NCI-H524 (cell line): ENCODE results near the gene CHRD.

Experiments used
- DNase-seq, 2 experiments: peaks; one replicate each; lab custom pipeline; 2025; lab: John Stamatoyannopoulos, UW

The CHRD gene

DNA sequence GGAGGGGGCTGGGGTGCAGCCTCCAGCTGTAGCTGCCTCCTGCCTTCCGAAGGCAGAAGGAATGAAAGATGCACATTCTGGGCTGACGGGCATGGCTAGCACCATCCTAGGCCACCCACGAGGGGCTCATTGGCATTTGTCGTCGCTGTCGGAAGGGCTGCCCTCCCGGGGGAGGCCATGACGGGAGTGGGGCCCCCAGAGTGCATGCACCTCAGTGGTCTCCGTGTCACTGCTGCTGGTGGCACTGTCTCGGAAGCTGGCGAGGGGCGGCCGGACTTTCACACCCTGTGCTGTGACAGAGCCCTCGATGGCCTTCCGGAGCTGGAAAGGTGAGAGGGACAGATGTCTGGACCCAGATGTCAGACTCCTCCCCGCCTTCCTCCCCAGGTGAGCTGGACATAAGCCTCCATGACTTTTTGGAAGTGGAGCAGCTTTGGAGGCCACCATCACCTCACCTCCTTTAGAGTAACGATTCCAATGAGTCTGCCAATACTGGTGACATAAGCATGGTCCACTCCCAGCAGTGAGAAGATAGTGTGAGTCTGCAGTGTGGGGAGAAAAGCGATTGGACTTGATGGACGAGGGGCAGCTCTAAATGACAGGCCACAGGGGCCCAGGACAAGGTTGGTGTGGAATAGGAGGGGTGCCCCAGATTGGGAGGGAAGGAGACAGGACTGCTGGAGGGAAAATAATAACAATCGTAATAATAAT is 33.2 kb upstream of the CHRD start:
- DNase-seq, result no peak

DNA sequence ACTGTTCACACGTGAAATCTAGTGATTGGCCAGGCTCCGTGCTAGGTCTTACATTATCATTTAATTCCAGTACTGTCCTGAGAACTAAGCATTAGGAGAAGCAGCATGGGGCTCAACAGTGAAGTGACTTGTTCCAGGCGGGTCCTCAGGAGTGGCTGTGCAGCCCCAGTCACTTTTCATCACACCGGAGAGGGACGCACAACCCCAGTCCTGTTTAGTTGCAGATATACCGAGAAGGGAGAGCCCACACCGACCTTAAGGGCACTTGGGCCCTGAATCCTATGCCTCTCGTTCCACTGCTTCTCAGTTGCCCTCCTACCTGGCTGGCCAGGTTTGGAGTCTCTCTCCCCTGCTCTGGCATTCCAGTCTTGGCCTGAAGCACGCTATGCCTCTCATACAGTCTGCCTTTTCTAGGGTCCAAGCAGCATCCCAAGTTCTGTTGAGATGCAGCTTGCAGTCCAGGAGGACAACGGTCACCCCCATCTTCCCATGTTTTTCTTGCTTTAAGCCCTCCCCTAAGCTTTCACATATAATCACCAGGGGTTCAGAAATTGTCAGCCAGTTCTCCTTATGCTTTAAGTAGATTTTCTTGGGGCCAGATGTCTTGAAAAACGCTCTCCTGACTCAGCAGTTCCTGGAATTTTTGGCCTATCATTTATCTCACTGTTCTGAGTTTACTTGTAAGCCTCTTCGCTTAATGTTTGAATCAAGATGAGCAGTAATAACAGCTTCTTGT is 32.4 kb upstream of the CHRD start:
- DNase-seq, result peak in 1 of 2 experiments; percentile 39

DNA sequence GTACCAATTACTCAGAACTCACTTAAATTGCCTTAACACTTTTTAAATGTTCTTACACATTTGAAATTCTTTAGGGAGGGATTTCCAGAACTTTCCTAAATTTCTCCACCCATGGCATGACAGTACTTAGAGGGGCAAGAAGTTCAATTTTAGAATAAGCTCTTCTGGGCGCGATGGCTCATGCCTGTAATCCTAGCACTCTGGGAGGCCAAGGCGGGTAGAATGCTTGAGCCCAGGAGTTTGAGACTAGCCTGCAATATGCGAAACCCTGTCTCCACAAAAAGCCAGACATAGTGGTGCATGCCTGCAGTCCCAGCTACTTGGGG is 31.8 kb upstream of the CHRD start:
- no peak for DNase-seq

DNA sequence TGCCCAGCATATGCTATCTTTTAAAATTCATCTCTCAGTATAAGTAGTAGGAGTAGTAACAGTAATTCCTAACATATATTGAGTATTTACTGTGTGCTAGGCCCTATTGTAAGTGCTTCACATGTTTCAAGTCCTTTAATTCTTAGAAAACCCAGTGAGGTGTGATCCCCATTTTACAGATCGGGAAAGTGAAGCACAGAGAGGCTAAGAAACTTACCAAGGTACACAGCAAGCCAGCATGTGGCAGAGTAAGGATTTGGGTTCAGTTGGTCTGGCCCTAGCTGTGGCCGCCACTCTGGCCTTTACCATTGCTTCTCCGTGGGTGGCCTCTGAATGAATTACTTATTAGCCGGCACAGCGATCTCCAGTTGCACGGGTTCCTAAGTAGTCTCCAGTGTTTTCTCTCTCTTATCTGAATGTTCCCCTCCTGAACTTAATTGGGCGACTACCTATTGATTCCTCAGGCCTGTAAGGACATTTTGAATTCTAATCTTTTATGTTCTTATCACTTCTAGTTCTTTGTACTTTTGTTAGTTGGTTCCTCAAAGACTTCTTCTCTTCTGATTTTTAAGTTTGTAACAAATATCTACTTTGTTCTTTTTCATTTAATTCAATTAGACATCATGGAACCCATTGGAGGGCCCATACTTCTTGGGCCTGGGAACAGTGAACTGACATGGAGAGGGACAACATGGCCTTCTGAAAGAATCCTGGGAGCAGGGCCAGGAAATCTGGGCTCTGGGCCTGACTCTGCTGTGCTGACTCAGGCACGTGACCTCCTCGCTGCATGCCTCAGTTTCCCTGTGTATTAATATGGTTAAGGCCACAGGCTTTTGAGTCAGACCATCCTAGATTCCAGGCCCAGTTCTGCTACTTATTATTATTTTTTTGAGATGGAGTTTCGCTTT is 30.0 kb upstream of the CHRD start:
- DNase-seq, result no peak

DNA sequence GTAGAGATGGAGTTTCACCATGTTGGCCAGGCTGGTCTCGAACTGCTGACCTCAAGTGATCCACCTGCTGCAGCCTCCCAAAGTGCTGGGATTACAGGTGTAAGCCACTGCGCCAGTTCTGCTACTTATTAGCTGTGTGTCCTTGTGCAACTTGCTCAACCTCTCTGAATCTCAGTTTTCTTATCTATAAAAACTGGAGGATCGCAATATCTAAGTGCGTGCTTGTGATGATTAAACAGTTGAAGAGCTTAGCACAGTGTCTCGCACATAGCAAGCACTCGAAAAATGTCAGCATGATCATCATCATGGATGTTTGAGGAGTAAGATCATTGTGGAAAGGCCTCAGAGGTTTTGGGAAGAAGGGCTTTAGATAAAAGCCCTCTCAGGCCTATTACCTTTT is 29.2 kb upstream of the CHRD start:
- DNase-seq, result no peak

DNA sequence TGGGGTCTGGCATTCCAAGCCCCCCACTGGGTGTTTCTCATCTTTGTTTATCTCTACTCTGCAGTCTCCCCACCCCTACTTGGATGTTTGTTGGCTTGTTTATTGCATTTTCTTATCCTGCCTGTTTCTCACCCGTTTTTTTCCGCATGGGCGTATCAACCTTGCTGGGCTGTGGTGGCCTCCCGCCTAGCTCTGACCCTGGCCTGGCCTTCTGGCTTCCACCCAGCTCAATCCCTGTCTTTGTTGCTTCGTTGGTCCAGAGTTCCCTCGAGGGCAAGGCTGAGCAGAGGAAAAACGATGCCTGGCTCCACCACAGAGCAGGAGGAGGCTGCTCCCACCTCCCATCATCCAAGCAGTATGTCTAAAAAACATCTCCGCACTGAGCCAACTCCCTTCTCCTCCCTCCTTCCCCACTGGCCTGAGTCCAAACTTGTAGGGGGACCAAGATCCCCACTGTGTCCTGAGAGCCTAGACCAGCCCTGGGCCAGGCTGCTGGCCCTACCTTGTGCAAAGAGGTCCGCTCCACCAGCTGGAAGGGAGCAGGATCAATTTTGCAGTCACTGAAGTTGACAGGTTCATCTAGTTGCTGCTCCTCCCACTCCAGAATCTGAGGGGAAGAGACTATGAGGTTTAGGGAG is 28.2 kb upstream of the CHRD start:
- no peak for DNase-seq

DNA sequence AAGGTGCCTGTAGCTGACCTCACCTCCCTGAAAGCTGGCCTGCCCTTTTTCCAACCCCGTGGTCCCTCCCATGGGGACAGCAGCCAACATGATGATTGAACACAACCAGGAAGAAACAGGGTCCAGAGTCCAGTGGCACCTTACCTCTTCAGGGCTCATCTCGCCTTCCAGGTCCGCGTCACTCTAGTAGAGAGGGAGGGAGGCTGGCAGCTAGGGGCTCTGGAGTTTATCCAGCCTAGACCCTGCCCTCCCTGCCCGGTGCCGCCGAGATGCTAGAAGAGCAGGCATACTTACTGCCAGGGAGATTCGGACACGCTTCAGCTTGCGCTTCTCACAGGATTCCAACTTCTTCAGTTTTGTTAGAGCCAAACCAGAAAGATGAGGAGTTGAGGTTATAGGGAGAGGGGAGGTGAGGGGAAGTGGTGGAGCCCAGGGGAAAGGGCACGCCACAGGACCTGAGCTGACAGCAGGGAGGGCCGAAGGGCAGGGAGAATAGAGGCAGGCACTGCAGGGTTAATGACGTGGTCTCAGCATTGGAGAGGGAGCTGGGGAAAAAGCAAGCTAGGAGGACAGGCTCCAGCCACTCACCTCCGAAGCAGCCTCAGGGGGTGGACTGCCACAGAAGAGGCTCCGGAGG is 27.6 kb upstream of the CHRD start:
- DNase-seq, result no peak

DNA sequence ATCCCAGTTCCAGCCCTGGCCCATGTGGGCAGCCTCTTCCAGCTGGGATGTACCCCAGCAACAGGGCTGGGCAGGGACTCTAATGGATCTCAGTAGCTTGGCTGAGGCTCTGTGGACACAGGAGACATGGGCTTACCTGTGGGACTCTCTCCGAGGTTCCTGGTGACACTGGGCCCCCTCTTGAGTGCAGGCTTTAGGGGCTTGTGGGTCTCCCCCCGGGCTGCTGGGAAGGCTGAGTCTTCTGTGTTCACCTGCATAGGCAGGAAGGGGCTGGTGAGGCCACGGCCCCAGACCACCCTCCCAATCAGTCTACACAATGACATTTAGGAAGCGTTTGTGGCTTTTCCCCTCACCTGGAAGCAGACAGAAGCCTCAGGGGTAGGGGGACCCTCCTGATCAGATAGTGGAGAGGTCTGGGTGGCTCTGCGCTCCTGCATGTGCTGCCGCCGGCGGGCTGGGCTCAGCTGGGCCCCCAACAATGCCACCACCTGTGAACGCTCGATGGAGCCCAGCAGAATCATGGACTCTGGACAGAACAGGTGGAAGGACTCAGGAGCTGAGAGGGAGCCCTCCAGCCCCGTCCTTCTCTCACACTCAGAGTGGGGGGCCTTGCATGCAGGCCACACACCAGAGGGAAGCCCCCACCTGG is 26.8 kb upstream of the CHRD start:
- no peak for DNase-seq

DNA sequence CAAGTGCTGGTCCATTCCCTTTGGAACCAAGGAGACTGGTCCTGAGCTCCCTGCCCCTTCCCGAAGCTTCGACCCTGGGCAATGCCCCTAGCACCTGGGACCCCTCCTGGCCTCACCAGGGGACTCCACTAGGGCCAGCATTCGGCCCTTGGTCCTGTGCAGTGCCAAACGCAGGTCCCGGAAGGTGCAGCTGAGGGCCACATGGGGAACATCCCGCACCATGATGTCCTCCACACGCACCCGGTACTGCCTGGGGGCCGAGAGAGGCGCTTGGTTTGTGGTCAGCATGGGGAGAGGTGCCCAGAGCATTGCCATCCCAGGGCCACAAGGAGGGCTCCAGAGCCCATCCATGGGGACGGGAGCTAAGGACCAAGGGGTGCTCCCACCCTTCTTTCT is 26.3 kb upstream of the CHRD start:
- no peak for DNase-seq

DNA sequence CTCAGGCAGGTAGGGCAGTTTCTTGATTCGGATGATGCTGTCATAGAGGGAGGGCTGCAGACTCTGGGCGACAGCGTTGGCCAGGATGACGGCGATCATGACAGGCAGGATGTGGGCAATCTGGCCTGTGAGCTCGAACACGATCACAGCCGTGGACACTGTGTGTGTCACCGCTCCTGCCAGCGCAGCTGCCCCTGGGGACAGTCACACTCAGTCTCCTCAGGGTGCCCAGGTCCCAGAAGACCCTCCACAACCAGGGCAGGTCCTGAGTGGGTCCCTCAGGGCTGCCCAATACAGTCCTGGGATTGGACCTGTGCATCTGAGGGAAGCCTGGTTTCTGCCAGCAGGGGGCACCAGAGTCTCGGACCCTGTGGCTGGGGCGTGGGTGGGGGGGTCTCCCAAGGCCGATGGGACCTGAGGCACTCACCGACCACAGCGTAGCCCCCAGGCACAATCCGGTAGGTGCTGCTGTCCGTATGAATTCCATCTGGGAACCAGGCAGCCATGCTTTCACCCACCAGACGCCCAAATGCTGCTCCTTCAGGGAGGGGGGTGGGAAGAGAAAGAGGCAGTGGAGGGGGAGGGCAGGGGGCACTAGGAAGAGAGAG is 25.6 kb upstream of the CHRD start:
- peak in 1 of 2 experiments; percentile 39 for DNase-seq

DNA sequence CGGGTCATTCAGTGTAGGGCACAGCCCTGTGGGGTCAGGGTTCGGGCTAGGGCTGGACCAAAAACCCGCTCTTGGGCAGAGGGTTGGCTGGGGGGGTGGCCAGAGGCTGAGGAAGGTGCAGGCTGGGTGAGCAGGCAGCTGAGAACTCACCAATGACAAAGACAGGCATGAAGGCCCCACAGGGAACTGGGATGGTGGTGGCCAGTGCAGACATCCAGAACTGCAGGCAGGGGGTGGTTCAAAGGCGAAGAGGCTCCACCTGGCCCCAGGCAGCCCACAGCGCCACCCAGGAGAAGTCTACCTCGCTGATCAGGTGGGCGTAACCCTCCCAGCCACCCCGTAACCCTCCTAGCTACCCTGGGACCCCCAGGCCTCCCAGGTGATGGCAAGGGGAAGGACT is 25.1 kb upstream of the CHRD start:
- no peak for DNase-seq

DNA sequence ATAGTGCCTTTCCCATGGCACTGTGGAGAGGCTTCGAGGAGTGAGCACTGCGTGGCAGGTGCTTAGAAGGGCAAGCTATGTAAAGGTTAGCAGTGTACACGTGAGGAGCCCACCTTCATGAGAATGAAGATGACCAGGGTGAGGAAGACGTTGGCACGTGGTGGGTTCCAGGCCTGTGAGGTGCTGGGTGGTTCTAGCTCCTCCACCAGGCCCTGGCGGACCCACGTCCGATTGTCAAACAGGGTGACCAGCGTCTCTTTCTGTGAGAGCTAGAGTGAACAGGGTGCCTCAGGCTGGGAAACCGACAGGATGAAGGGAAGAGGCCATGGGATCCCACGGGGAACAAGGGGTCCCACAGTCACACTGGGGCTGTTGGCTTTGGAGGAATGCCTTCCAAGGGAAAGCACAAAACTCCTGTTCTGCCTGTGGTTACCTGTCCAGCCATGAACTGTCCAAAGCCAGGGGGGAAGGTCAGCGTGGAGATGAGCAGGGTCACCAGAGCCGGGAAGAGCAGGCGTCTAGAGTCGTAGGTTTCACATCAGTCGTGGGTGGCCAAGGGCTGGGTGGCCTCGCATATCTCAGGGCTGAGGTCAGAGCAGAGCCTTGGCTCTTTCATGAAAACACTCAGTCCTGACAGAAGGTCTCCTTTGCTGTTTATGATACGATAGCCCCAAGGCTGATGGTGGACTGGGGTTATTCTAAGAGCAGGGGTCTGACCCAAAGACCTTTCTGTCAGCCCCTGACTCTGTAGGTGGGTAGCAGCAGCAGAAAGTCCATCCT is 24.4 kb upstream of the CHRD start:
- DNase-seq, result no peak

DNA sequence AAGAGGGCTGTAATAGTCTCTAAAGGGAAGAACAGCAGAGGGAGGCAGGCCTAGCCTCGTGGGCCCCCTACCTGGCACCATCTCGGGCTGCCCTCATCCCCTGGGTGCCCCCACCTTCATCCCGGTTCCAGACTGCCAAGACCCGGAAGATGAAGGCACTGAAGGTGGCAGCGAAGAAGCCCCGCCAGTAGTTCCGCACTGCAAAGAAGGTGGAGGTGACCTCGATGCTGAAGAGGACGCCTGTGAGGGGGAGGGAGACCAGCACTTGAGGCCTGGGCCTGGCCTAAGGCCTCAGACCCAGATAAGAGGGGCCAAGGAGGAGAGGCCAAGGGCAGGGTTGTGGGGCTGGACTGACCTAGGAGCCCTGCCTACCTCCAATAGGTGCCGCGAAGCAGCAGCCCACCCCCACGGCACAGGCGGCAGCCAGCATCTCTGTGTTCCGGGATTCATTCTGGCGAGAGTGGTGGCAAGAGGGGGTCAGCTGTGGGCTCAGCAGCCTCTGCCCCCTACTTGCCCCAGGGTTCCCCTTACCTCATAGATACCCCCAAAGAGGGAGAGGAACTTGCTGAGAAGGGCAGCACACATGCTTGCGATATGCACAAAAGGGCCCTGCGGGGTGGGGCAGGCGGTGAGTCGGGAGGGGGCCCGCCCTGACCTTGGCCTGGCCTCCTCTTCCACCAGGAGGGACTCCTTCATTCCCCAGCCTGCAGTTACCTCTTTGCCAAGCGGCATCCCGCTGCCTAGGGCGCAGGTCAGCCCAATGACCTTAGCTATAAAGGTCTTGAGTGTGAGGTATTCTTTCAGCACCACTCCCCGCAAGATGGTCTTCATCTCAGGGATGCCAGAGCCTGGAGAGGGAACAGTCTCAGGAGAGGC is 22.4 kb upstream of the CHRD start:
- no peak for DNase-seq

DNA sequence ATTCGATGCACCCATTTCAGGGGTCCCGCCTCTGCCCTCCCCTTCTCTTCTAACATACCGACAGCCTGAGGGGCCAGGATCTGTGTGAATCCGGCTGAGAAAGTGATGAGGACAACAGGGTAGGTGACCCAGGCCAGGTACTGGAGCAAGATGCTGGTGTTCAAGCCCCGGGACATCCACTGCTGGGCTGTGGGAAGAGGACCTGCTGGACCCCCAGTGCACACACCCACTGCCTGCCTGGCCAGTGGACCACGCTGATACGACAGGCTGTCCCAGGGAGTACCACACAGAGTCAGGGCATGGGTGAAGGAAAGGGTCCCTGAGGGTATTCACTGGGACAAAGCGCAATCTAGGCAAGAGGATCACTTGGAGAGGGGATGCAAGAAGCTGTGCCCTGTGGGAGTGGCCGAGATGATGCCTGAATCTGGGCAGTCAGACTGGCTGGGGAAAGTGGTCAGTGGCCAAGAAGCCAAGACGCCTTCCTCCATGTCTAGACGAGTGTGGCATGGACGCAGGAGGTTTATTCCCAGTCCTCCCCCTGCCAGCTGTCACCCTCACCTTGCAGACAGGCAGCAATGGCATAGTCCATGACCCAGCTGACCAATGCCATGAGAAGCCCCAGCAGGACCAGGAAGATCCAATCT is 21.6 kb upstream of the CHRD start:
- DNase-seq, result no peak

DNA sequence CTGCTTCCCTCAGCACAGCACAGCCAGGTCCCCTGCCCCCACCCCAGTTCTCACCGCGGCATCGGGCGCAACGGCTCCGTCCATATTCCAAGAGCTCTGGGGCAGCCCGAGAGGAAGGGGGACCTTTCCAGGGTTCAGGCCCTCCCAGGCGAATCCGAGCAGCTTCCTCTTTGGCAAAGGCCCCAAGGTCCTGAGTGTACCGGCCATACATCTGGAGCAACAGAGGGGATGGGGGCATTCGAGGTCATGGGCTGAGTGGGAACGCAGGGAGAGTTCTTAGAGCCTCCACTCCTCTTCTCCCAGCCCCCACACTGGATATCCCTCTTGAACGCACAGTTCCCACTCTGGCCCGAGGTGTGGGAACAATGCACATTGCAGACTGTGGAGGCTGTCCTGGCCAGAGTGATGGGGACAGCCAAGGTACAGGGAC is 20.9 kb upstream of the CHRD start:
- no peak for DNase-seq

DNA sequence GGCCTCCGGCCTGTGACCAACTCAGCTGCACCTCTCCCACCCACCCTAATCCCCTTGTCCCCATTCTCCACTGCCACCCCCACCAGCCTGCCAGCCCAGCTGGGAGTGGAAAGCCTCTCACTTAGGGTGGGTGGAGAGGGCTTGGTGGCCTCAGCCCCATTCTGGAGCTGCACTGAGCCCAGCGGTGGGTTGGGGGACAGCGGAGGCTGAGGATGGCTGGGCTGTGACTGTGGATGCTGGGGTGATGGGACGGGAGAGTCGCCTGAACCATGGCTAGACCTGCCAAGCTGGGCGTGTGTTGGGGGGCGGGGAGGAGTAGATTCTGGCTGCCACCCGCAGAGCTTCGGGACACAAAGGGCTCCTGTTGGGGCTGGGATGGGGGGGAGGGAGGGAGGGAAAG is 20.2 kb upstream of the CHRD start:
- no peak for DNase-seq

DNA sequence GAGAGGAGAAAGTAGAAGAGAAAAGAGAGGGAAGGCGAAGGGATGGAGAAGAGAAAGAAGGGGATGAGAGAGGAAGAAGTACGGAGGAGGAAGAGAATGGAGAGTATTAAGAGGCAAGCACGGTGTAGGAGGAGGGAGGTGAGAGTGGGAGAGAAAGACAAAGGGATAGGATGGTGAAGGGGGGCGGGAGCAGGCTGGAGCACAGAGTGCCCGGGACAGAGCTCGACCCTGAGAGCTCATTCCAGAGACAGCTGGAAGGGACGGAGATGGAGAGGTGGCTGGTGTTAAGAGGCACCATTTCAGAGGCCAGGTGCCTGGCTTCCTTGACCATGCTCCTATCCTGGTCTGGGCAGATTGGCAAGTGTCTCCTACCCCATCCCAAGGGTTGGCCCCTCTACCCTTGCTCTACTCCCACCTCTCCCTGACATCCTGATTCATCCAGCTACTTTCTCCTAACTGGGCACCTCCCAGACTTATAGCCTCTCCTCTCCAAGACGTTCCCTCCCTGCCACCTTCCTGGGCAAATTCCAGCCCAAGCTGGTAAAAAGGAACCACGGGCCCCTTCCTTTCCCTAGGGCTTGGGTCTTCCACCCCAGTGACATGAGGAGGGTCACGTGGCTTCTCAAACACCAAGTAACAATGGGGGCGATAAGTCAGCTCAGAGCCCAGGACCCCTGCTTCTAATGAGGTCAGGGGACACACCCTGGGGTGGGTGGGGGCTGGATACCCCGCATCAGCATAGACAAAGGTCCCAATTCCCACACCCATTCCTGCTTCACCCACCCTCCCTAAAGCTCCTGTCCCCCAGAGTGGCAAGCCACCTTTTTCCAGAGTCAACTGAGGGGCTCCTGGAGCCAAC is 19.6 kb upstream of the CHRD start:
- DNase-seq, result no peak
